Nucleus accumbens (tissue), 56 donors: ENCODE results near the gene PDHX.

Source experiments
- DNase-seq, 56 donors: peaks; one replicate each; lab custom pipeline; 2025; lab: John Stamatoyannopoulos, UW

PDHX gene

DNA sequence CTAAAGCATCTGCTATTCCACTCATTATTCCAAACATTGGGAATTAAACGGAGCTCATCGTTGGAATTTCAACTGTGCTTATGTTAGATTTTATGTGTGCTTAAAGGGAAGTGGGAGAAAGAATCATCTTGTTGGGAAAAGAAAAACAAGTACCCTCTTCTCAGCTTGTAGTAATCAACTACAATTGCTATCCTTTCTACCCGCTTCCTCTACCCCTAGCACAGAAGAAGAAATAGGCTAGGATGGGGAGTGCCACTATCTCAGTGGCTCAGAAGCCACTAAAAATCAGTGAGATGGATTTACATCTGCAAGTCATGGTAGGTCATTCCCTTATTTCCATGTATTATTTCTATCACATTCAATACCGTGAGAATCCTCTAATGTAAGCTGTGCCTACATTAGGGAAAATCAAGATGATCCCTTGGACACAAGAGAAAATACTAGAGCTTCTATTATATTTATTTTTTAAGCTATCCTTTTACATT, 124.7 kb downstream of the PDHX start:
- no peak for DNase-seq

DNA sequence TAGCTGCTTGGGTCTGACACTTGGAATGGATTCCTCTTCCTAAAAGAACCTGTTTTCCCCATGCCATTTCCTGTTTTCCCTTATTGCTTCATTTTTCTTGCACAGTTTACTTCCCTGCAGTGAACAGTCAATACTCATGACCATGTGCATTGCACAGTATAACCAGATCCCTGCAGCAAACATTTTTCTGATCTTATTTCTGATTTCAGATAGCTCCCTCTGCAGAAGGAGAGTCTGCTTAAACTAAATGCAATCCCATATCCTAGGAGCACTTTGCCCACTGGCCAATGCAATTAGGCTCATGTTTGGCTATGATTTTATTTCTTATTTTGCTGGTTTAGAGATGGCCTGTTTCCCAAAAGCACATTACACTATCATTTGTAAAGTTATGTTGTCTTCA, 125.8 kb downstream of the PDHX start:
- no peak for DNase-seq

DNA sequence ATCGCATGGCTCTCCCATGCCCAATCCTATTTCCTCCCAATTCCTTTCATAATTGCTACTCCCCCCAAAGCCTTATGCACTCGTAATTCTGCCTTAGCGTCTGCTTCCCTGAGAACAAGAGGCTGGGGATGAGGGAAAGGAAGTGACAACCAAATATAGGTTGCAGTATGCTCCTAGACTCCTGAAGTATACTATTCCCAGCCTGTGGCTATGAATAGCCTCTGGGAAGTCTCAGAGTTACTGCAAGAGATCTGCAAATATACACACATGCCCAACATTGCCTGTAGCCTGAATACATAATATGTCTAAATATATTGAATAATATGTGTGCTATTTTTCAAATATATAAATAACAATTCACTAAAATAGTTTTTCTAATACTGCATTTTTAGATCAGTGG, 126.5 kb downstream of the PDHX start:
- DNase-seq: no peak

DNA sequence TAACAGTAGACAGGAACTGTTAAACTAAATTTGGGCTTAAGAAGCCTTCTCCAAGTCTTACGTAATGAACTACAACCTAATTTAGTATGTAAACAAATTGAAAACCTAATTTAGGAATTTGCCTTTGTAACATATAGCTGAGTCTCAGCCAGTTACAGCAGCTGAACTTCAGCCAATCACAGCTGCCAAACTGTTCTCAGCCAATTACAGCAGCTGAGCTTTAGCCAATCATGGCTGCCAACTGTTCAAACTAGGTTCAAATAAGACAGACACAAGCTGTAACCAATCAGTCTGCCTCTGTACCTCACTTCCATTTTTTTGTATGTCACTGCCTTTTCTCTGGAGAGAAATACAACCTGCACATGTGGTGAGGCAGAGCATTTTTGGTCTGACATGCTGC, 127.5 kb downstream of the PDHX start:
- peak in 1 of 56 donors; percentile 10 for DNase-seq

DNA sequence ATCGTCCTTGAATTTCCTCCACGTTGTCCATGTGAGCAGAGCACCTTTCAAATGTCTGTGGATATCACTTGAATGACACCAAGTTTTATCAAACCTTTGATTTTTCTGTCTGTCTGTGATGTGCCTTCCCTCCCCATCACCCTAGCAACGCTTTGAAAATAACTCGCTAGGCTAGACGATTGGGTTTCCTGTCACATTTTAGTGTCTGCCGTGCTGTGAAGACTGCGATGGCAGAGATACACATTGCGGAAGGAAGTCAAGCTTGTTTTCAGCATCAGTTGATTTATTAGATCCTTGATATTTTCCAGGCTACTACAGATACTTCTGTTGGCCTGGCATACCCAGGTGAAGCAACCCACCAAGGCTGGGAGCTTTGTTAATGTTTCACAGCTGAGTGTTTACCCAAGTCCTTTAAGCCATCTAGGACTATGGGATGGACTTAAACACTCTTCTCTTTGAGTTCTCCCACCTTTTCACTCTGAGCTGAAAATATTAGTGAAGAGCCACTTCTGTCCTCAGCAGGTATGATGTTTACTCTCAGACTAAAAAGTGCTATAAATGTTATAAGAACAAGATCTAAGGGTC, 128.9 kb downstream of the PDHX start:
- DNase-seq: peak in 5 of 56 donors; percentile 3 to 29 (median 14)
